Skeletal muscle cell (primary cell): ENCODE measurements around the gene TMSB10.

Source experiments
- DNase-seq: peaks from one replicate; pipeline ENCODE4 v3.0.0-alpha.2; 2010; ENCODE audit warnings: low read depth
- H3K4me3 ChIP-seq: 2 replicates; pipeline ENCODE4 v1.5.1; 2011; ENCODE audit warnings: low read depth, mild to moderate bottlenecking, control low read depth, low read length, moderate library complexity

TMSB10 gene

DNA sequence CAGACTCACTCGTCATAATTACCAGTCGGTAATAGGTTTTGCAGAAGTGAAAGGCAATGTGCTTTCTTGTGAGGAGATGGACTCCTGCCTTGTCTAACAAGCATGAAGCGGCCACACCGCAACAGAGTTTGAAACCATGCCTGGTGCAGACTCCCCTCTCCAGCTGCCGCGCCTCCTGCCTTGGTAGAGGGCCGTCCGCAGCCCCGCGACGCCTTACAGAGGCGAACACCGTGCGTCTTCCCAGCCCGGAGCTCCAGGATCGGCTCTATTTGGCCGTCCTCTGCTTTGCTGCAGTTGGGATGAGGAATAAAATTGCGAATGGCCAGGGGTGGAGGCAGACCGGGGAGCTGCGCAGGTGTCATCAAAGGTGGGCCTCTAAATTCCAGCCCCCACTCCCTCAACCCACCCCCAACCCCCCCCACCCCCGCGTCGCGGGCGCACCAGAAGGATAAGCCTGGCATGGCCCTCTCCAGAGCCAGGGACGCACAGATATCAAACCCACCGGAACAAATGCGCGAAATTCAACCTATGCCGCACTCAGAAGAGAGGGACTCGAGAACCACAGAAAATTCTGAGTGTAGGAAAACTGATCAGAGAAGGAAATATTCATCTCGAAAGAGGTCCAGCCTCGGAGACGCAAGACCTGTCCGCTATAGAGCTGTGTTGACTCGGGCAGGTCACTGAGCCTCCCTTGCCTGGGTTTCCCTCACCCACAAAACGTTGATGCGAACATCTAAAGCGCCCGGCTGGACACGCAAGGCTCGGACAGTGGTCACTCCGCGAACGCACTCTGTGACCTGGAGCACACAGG is 25.7 kb upstream of the TMSB10 start:
- H3K4me3 ChIP-seq, result peak overlapping the region; percentile 63
- no peak for DNase-seq

GRCh38 chr2:84880395-84880644 is 25.1 kb upstream of the TMSB10 start:
- peak overlapping the region; percentile 63 for H3K4me3 ChIP-seq
- DNase-seq, result no peak

DNA sequence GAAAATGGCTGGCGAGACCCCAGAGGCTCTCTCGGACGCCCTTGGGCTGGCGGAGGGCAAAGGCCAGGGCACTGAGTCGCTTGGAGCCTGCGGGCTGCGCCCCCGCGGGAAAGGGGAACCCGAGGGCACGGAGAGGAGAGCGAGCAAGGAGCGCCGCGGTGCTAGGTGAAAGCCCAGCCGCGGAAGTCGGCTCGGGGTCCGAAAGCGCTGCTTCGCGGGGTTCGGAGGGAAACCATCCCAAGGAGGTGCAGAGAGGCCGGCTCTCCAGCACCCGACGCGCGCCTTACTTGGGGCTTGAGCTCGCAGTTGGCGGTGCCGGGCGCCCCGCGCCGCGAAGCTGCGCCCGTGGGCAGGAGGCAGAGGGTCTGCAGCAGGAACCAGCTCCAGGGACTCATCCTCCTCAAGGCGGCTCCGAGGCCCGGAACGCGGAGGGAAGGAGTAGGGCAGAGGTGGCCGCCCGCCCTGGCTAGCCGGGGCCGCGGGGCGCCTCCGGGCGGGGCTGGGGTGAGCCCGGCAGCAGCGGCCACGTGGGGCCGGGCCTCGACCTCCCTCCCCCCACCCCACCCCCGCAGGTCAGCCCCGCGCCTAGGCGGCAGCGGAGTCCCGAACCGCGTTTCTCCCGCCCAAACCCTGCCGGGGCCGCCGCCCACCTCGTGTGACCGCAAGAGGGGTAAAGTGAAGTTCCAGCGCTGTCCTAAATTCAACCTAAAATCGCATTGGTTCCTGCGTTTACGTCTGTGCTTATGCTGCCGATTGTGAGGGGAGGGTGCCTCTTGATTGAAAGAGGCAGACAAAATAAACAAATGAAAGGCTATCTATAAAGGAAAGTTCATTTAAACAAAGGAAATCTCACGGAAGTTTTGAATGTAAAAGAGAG is 24.6 kb upstream of the TMSB10 start, which contains the start of gene TRABD2A:
Gene TRABD2A (minus strand): TSS at position 440 of the 877 bp plus-strand sequence. CDS start 45 bp downstream, at position 395.
- H3K4me3 ChIP-seq, result peak within 1 kb of the TSS; percentile 63
- DNase-seq, result no peak

GRCh38 chr2:84881581-84882413 is 23.7 kb upstream of the TMSB10 start:
- H3K4me3 ChIP-seq, result peak overlapping the region; percentile 63
- DNase-seq, result no peak

DNA sequence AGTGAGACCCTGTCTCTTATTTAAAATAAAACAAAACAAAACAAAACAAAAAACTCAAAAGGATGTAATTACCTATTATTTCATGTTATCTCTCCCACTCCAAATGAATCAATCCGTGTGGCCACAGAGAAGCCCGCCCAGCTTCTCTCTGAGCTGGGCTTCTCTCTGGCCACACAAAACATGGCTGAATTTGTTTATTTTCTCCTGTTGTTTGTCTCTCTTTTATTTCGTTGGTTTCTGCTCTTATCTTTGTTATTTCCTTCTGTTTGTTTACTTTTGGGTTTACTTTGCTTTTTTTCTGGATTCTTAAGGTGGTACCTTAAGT is 23.1 kb upstream of the TMSB10 start:
- no peak overlapping the region for H3K4me3 ChIP-seq
- no peak for DNase-seq

GRCh38 chr2:84882775-84883550 is 22.5 kb upstream of the TMSB10 start:
- peak; percentile 49 for DNase-seq
- H3K4me3 ChIP-seq, result no peak overlapping the region

DNA sequence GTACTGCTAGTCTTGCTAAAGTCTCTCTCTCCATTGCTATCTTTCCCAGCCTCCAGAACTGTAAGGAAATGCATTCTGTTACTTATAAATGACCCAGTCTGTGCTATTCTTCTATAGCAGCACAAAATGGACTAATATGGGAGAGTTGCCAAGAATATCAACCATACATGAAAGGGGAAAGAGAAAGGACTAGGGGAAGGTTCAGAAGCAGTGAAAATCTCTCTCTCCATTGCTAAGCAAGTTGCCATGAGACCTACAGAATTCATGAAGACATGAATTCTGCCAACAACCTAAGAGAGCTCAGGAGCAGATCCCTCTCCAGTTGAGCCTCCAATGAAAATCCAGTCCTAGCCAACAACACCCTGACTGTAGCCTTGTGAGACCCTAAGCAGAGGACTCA is 21.0 kb upstream of the TMSB10 start:
- H3K4me3 ChIP-seq, result no peak overlapping the region
- no peak for DNase-seq

DNA sequence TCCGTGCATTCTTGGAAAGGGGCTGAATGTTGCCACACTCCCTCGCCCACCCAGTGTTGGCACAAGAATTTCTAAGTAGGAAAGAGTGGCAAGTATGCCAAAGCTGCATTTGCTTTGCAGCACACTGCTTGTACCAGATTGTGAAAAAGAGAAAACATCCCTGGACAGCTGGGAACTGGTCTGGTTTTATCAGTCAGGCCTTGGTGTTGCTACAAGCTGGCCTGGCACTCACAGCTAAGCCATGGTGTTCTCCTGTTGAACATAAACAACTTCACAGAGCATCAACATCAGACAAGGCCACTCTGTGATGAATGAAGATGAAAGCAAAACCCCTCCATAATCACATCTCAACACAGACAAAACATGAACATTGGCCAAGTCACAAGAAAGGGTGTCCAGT is 20.3 kb upstream of the TMSB10 start:
- H3K4me3 ChIP-seq, result no peak overlapping the region
- no peak for DNase-seq

DNA sequence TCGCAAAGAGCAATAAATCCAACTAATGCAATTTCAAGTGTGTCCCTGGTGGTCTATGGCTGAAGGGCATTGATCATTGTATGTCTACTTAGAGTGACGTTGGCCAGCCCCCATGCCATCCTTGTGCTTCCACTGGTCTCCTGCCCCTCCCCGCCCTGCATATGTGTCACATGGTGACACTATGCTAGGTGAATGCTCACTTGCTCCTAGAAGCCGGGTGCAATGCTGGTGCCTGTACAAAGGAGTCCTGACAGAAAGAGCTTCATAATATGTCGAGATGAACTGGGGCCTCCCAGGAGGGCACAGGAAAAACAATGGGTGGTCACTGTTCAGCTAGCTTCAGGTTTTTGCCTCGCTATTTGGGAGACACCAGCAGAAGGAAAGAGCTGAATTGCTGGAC is 18.7 kb upstream of the TMSB10 start:
- DNase-seq, result no peak
- H3K4me3 ChIP-seq, result no peak overlapping the region

DNA sequence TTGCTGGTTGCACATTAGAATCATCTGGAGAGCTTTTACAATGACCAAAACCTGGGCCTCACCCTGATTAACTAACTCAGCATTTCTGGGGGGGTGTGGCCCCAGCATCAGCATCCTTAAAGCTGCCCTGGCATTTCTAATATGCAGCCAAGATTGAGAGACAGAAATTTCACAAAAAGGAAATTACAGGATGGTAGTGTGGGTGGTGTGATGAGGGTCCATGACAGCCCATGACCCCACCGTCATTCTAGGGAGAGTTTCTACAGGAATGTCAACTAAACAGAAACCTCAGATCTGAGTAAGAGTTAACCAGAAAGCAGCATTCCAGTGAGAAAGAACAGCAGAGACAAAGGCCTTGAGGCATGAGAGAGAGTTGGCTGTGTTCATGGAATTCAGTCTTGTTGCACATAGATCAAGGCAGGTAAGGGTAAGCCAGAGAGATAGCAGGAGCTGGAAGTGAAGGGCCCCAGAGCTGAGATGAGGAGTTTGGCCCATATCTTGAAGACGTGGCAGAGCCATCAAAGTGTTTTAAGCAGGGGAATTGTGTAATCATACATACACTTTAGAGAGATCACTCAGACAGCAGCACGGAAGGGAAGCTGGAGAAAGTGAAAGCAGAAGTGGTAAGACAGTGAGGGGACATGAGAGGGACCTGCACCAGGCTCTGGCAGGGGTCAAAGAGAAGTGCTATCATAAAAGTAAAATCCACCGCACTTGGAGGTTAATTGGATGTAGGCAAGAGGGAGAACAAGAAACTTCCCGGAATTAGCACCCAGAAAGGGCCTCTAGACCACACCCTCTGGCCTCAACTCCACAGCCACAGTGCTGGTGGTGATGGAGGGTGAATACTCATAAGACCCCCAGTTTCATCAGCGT is 16.8 kb upstream of the TMSB10 start:
- DNase-seq, result peak; percentile 54
- no peak overlapping the region for H3K4me3 ChIP-seq

DNA sequence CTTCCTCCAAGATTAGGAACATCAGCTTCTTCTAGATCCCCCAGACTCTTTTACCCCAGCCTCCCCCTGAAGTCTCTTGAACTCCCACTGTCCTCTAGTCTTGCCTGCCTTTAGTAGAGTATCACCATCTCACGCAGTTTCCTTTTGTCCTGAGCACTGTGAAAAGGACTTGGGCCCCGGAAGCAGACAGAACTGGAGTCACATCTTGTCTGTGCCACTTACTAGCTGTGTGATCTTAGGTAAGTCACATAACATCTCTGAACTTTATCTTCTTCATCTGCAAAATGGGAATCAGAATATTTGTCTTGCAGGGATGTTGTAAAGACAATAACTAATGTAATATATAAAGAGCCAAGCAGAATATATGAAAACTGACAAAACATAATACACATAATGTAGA is 16.1 kb upstream of the TMSB10 start:
- no peak for DNase-seq
- no peak overlapping the region for H3K4me3 ChIP-seq

- DNase-seq, result no peak
- no peak overlapping the region for H3K4me3 ChIP-seq
These were observed 14.0 kb upstream of the TMSB10 start for GRCh38 chr2:84891355-84892010.

DNA sequence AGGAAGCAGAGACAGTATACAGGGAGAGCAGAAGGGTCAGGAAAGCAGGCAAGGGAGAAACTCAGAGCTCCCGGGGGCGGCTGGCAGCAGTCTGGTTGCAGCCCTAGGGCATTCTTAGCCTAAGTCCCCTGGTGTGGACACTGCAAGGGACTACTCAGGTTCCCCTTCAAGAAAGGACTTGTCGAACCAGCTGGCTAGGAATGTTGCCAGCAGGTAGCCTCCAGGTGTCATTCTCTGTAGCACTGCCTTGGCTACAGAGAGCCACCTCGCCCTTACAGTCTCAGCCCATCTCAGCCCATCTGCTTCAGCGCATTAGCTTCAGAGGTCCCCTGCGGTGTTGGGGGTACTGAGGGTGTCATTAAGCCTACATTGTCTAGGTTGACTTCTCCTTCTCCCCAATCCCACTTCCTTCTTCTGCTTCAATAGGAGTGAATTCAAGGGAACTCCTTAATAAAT is 11.3 kb upstream of the TMSB10 start:
- H3K4me3 ChIP-seq, result no peak overlapping the region
- DNase-seq, result no peak

DNA sequence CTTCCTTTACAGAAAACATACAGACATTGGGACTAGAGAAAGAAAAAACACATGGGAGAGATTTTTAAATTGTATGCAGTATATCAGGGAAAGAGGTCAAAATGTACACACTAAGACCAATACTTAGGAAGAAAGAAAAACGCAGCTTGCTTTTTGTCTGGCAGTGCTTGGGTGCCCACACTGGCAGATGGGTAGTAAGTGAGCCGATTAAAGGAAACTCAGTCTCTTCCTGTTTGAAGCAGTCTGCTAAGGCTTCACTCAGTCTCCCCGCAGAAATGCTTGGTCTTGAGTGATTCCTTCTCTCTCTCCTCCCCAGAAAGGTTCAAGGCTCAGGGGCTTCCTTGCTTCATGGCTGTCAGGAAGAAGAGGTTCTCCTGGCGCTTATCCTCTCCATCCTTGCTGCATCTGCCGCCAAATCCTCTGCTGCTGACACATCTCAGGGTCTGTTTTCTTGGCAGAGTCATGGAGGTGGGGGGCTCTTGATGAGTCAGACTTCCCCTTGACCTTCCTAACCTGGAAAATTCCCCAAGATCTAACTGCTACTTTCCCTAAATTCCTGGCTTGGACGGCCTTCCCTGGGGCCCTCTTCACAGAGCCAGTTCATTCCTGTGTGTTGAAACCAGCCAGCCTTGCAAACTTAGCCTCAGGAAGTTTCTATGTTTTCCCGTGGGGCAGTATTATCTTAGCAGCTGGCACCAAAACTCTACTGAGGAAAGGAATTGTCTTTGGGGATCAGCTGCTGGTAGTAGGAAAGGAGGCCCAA is 10.5 kb upstream of the TMSB10 start:
- no peak overlapping the region for H3K4me3 ChIP-seq
- peak; percentile 70 for DNase-seq

GRCh38 chr2:84896567-84896966 is 8.9 kb upstream of the TMSB10 start:
- DNase-seq, result no peak
- H3K4me3 ChIP-seq, result no peak overlapping the region

DNA sequence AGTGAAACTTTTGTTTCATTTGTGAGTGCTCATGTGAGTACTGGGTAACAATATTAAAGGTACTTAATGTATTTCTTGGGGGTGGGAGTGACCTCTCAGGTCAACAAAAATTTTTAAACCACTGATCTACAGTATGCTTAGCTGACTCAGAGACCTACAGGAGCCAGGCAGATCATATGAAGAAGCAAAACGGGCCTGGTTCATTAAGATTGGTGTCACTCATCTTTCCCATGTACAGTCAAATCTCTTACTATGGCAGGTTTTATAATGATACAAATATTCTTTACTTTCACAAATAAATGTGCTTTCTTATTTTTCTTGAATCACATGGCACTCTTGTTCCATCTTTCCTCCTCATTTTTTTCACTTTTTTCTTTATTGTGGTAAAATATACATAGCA is 7.7 kb upstream of the TMSB10 start:
- no peak overlapping the region for H3K4me3 ChIP-seq
- no peak for DNase-seq
